ENCODE data around the gene GALNT9. TPM values are rescaled to one million over a fixed set of nuclear protein-coding genes. Genes with fewer than 3 reads are reported as not detected.

The GALNT9 gene
- total RNA-seq, 2 experiments from 2014 or later, result not detected

- Mint-ChIP-seq H3K27me3 (peaks cover 32% of the 10 kb centered on the region), H3K27ac (no peak overlapping the region), H3K4me3 (no peak overlapping the region), H3K4me1 (ENCODE audit: low read depth) (peaks cover 8% of the 10 kb centered on the region), H3K36me3 (ENCODE audit: low read depth) (no peaks in the 10 kb centered on the region), H3K9me3 (no peaks in the 10 kb centered on the region)
- DNase-seq (no peak), ATAC-seq (ENCODE audit: poor library complexity) (no peak)
- ChIA-PET POLR2A (no interaction called here), CTCF (no interaction called here)
- H3K4me1 ChIP-seq (ENCODE audit: insufficient read depth, low read length), result no peaks in the 10 kb centered on the region
- H3K36me3 ChIP-seq (ENCODE audit: insufficient read depth, low read length), result no peaks in the 10 kb centered on the region
- TF ChIP-seq CTCF (IDR thresholded peaks at IDR 0.05), result no peak
- peaks cover 0 to 41% of the 10 kb centered on the region in 2 experiments for H3K9me3 ChIP-seq (ENCODE audit: control insufficient read depth in 1 of 2, insufficient read depth in 1 of 2, low read length in 2 of 2)
- intact Hi-C loops (cut with DNase I, micrococcal nuclease), result loop anchor here in 1 of 2 experiments (5.0 kb wide), 1 partner anchor 174 kb away; no protein-coding TSS in a partner anchor
- peaks cover 0 to 2% of the 10 kb centered on the region in 2 experiments for H3K27me3 ChIP-seq (ENCODE audit: control insufficient read depth in 1 of 2, insufficient read depth in 2 of 2, low read length in 2 of 2)
- no peak overlapping the region for H3K27ac ChIP-seq (ENCODE audit: low read depth in 1 of 2, low read length in 2 of 2)
- no peak overlapping the region for H3K4me3 ChIP-seq (ENCODE audit: low read length)
These were observed 12.1 kb upstream of the GALNT9 start for GRCh38 chr12:132341318-132342050.

- no peak overlapping the region for H3K27ac Mint-ChIP-seq
These were observed 11.1 kb upstream of the GALNT9 start for GRCh38 chr12:132340266-132341035.

DNA sequence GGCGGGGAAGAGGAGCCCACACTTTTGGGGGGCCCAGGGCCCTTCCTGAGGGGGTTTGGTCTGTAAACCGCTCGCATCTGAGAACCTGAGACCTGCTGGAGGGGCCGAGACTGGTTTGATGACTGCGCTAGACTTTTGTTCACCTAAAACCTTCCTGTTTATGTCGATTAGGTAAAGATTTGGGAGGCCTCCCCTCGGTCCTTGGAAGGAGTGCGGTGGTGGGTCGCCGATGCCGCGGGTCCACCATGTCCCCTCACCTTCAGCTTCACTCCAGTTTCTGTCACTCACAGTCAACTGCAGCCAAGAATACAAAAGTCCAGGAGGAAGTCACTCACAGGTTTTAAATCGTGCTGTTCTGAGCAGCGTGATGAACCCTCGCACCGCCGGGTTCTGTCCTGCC is 10.5 kb upstream of the GALNT9 start:
- no peak for DNase-seq
- Mint-ChIP-seq H3K4me3 (no peak overlapping the region), H3K27me3 (peaks cover 34% of the 10 kb centered on the region), H3K4me1 (ENCODE audit: low read depth) (peaks cover 8% of the 10 kb centered on the region), H3K36me3 (ENCODE audit: low read depth) (no peaks in the 10 kb centered on the region), H3K27ac (no peak overlapping the region), H3K9me3 (no peaks in the 10 kb centered on the region)
- Histone ChIP-seq H3K36me3 (ENCODE audit: insufficient read depth, low read length) (no peaks in the 10 kb centered on the region), H3K27me3 (ENCODE audit: control insufficient read depth in 1 of 2, insufficient read depth in 2 of 2, low read length in 2 of 2) (peaks cover 0 to 3% of the 10 kb centered on the region in 2 experiments), H3K4me1 (ENCODE audit: insufficient read depth, low read length) (no peaks in the 10 kb centered on the region), H3K27ac (ENCODE audit: low read depth in 1 of 2, low read length in 2 of 2) (no peak overlapping the region), H3K4me3 (ENCODE audit: low read length) (no peak overlapping the region), H3K9me3 (ENCODE audit: control insufficient read depth in 1 of 2, insufficient read depth in 1 of 2, low read length in 2 of 2) (peaks cover 0 to 43% of the 10 kb centered on the region in 2 experiments)
- no peak for TF ChIP-seq CTCF (IDR thresholded peaks at IDR 0.05)
- ATAC-seq (ENCODE audit: poor library complexity), result no peak
- POLR2A ChIA-PET, result no interaction called here
- intact Hi-C loops (cut with DNase I, micrococcal nuclease), result loop anchor here in 1 of 2 experiments (5.0 kb wide), 1 partner anchor 173 kb away; no protein-coding TSS in a partner anchor
- CTCF ChIA-PET, result no interaction called here

More at GRCh38 chr12:132340266-132341035, 11.1 kb upstream of the GALNT9 start:
- TF ChIP-seq CTCF (IDR thresholded peaks at IDR 0.05), result no peak
- no peak for ATAC-seq (ENCODE audit: poor library complexity)
- Histone ChIP-seq H3K27ac (ENCODE audit: low read depth in 1 of 2, low read length in 2 of 2) (no peak overlapping the region), H3K36me3 (ENCODE audit: insufficient read depth, low read length) (no peaks in the 10 kb centered on the region), H3K4me3 (ENCODE audit: low read length) (no peak overlapping the region), H3K9me3 (ENCODE audit: control insufficient read depth in 1 of 2, insufficient read depth in 1 of 2, low read length in 2 of 2) (peaks cover 0 to 43% of the 10 kb centered on the region in 2 experiments), H3K27me3 (ENCODE audit: control insufficient read depth in 1 of 2, insufficient read depth in 2 of 2, low read length in 2 of 2) (peaks cover 0 to 2% of the 10 kb centered on the region in 2 experiments), H3K4me1 (ENCODE audit: insufficient read depth, low read length) (no peaks in the 10 kb centered on the region)
- H3K27me3 Mint-ChIP-seq, result peaks cover 28% of the 10 kb centered on the region
- H3K9me3 Mint-ChIP-seq, result no peaks in the 10 kb centered on the region
- no peaks in the 10 kb centered on the region for H3K36me3 Mint-ChIP-seq (ENCODE audit: low read depth)
- intact Hi-C loops (cut with DNase I, micrococcal nuclease), result loop anchor here in 1 of 2 experiments (5.0 kb wide), 1 partner anchor 173 kb away; no protein-coding TSS in a partner anchor
- no peak for DNase-seq
- CTCF ChIA-PET, result no interaction called here
- H3K4me1 Mint-ChIP-seq (ENCODE audit: low read depth), result peaks cover 8% of the 10 kb centered on the region
- POLR2A ChIA-PET, result no interaction called here
- H3K4me3 Mint-ChIP-seq, result no peak overlapping the region

Measured in CD4-positive, alpha-beta T cell (primary cell).